ENCODE results near the gene SLC38A10. TPM values are rescaled to one million over a fixed set of nuclear protein-coding genes. Genes with fewer than 3 reads are reported as not detected.

The SLC38A10 gene
- polyA plus RNA-seq, 4 donors: 55.3 to 72.5 (median 58.5) TPM

GRCh38 chr17:81218459-81218858 is 76.6 kb downstream of the SLC38A10 start:
- no peak for DNase-seq (ENCODE audit: low read depth in 4 of 4, low spot score in 3 of 4)

DNA sequence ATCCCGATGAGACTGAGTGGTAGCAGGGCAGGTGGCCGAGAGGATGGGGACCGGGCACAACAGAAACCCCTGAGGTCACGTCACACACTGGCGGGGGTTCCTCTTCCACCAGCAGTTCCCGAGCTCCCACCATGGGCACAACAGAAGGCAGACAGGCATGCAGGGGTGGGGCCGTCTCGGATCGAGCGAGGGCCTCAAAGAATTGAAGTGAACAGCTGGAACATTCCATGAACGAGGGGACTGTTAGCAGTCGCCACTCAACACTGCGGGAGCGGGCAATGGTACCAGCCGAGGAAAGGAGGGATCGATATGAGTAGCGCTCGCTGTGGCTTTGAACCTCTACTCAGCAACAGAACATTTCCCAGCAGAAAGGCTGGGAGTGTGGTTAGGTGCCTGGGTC is 77.6 kb downstream of the SLC38A10 start:
- DNase-seq (ENCODE audit: low read depth in 4 of 4, low spot score in 3 of 4): no peak

DNA sequence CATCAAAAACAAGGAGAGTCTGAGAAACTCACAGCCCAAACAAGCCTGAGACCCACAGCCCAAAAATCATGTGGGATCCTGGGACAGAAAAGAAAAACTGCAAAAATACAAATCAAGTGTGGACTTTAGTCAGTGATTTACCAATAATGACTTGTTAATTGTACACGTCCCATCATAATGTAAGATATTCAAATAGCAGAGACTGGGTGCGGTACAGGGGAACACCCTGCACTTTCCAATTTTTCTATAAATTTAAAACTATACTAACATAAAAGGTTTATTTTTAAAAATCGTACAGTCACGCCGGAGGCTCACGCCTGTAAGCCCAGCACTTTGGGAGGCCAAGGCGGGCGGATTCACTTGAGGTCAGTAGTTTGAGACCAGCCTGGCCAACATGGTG is 81.1 kb downstream of the SLC38A10 start:
- DNase-seq (ENCODE audit: low read depth in 4 of 4, low spot score in 3 of 4): no peak

DNA sequence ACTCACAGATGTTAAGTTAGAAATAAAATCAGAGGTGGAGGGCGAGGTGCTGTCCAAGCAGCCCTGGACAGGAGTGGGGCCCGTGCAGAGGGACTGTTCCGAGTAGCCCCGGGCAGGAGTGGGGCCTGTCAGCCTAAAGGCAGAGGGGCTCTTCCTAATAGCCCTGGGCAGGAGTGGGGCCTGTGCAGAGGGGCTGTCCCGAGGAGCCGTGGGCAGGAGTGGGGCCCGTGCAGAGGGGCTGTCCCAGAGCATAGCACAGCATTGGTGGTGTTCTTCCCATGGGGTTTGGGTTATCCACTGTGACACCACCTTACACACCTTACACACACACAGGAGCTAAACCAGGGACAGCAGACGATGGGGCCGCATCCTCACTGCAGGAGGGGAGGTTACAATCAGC is 82.7 kb downstream of the SLC38A10 start:
- DNase-seq (ENCODE audit: low read depth in 4 of 4, low spot score in 3 of 4): no peak

GRCh38 chr17:81210868-81211267 is 84.2 kb downstream of the SLC38A10 start:
- no peak for DNase-seq (ENCODE audit: low read depth in 4 of 4, low spot score in 3 of 4)

DNA sequence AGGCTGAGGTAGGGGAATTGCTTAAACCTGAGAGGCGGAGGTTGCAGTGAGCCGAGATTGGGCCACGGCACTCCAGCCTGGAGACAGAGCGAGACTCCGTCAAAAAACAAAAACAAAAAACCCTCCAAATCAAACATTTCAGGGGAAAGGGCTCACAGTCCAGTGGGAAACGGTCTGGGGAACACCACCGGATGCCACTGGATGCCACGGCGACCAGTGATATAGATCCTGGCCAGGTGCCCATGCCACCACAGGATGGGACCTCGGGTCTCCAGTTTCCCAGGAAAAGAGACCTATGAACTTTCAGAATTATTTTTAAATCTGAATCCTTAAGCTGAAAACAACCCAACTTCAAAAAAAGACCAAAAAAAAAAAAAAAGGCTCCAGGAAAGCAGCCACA is 84.6 kb downstream of the SLC38A10 start:
- DNase-seq (ENCODE audit: low read depth in 4 of 4, low spot score in 3 of 4): no peak

DNA sequence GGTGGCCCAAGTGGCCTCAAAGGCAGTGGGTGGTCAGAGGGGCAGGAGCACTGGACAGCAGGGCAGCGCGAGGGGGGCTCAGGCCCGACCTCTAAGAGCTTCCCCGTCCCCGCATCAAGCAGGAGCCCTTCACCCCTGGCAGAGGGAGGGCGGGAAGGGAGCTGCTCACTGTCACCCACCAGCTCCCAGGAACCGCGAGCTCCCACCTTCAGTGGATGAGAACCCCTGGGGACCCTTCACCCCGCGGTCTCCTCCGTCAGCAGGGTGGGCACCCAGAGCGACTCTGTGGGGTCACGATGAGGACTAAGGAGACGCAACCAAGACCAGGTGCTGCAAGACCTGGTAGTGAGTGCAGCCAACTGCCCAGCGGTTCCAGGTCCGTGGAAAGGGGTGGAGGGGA is 86.0 kb downstream of the SLC38A10 start:
- DNase-seq (ENCODE audit: low read depth in 4 of 4, low spot score in 3 of 4): no peak

DNA sequence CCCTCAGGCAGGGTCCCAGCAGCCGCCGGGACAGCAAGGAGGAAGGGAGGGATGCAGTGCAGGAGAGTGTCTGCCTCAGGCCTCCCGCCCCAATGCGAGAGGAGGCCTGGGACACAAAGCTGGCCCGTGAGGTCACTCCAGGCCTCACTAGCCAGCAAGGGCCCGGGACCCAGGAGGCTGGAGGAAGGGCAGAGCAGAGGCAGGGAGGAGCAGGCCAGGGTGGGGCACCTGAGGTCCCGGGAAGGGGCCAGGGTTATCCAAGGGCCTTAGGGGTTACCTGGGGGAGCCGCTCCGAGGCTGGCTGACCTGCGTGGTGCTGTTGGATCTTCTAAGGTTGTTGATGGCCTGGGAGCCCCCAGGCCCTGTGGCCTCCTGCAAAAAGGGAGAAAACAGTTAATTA is 86.5 kb downstream of the SLC38A10 start:
- DNase-seq (ENCODE audit: low read depth in 4 of 4, low spot score in 3 of 4): no peak

DNA sequence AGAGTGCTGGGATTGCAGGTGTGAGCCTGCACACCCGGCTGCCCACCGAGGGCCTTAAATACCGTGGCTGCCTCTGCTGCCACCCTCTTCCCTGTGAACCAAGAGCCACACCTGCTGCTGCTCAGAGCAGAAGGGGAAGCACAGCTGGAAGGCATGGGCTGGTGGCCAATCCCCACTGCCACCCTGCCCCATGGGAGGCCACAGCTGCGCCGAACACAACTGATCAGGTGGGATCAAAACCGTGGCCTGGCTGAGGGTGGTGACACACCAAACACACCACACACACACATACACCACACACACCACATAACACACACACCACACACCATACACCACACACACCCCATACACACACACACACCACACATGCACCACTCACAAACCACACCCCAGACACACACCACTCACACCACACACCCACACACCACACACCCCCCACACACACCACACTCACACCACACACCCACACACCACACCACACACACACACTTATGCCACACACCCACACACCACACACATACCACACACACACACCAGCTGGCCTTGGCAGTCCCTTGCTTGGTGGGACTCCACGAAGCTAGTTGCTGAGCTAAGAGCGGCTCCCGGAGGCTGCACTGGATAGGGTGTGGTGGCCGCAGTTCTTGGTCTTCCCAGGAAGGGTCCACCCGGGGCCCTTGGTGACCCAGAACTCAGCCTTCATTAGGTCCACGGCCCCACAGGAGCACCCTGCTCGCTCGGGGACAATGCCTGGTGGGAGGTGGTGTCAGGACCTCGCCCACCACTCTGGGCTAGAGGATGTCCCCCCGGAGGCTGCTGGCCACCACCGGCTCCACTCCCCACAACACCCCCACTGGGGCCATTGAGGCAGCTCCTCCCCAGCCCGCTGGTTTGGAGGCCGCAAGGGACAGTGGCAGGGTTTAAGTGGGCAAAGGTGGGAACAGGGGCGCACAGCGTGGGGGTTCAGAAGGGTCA is 87.2 kb downstream of the SLC38A10 start:
- no peak for DNase-seq (ENCODE audit: low read depth in 4 of 4, low spot score in 3 of 4)

DNA sequence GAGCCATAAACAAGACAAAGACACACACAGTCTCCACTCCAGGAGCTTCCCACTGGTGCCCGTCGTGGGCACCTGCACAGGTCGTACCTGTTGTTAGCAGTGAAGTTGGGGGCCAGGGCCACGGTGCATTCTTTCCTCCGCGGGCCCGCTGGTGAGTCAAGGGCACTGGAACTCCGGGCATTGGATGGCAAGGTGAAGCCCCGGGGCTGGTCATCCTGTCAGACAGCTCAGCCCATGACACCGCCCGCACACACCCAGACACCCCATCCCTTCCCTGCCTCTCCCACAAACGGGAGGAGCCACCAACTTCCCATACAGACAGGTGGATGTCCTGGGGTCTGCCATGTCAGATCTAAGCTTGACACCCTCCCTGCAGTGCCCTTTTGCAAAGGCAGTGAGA is 88.5 kb downstream of the SLC38A10 start:
- no peak for DNase-seq (ENCODE audit: low read depth in 4 of 4, low spot score in 3 of 4)

- DNase-seq (ENCODE audit: low read depth in 4 of 4, low spot score in 3 of 4): no peak
Observed at GRCh38 chr17:81206166-81206565, 88.9 kb downstream of the SLC38A10 start.

DNA sequence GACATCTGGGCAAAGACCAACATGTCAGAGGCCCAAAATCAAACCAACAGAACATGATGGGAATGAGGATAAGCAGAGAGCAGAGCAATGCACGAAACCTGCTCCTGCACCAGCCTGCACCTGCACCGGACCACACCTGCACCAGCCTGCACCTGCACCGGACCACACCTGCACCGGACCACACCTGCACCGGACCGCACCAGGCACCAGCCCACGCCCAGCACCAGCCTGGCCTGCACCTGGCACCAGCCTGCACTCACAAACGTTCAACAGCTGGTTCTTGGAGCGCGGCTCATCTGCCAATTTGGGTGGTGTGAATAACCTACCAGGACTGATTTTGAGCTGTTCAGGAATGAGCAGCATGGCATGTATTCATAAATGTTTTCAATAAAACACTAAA is 90.5 kb downstream of the SLC38A10 start:
- DNase-seq (ENCODE audit: low read depth in 4 of 4, low spot score in 3 of 4): no peak

DNA sequence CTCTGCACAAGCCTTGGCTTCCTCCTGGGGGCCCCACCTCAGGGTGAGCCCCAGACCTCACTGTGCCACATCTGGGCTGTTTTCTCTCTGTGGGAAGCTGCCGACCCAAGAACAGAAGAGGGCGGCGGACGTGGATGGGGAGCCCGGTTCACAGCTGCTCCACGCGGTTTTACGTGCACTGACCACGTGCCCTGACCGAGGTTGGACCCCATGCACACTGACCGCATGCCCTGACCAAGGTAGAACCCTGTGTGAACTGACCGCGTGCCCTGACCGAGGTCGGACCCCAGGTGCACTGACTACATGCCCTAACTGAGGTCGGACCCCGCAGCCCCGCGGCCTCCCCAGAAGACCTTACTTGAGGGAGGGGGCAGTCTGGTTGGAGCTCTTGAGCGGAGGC is 92.0 kb downstream of the SLC38A10 start:
- DNase-seq (ENCODE audit: low read depth in 4 of 4, low spot score in 3 of 4): no peak

GRCh38 chr17:81202318-81202717 is 92.8 kb downstream of the SLC38A10 start:
- no peak for DNase-seq (ENCODE audit: low read depth in 4 of 4, low spot score in 3 of 4)

- DNase-seq (ENCODE audit: low read depth in 4 of 4, low spot score in 3 of 4): no peak
Observed at GRCh38 chr17:81200695-81201580, 94.2 kb downstream of the SLC38A10 start.

DNA sequence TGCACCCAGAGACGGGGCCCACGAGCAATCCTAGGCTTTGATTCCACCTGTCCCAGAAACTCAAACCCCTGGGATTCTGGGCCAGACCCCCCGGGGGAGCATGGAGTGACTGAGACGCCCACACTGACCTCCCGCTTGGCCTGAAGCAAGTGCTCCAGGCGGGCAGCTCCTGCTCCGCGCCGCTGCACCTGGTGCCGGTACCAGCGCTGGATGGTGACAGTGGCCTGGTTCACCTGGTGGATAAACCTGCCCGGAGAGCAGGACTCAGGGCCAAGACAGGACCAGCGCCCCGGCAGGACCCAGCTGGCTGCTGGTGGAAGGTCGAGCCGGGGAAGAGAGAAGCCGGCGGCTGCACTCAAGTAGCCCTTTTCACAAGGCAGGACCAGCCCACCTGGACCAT is 94.9 kb downstream of the SLC38A10 start:
- DNase-seq (ENCODE audit: low read depth in 4 of 4, low spot score in 3 of 4): no peak

DNA sequence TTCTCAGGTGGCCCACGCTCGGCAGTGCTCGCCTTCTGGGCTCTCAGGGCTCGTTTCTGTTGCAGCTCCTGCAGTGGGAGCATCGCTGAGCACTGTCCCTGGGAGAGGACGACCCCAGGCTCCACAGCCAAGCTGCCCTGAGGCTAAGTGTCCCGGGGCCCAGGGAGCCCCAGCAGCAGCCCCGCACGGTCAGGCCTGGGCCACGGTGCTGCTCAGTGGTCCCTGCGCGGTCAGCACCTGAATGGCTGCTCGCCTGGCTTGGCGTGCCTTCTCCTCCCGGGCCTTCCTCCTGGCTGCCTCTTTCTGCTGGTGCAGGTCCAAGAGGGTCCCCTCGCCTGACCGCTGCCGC is 95.7 kb downstream of the SLC38A10 start:
- no peak for DNase-seq (ENCODE audit: low read depth in 4 of 4, low spot score in 3 of 4)

DNA sequence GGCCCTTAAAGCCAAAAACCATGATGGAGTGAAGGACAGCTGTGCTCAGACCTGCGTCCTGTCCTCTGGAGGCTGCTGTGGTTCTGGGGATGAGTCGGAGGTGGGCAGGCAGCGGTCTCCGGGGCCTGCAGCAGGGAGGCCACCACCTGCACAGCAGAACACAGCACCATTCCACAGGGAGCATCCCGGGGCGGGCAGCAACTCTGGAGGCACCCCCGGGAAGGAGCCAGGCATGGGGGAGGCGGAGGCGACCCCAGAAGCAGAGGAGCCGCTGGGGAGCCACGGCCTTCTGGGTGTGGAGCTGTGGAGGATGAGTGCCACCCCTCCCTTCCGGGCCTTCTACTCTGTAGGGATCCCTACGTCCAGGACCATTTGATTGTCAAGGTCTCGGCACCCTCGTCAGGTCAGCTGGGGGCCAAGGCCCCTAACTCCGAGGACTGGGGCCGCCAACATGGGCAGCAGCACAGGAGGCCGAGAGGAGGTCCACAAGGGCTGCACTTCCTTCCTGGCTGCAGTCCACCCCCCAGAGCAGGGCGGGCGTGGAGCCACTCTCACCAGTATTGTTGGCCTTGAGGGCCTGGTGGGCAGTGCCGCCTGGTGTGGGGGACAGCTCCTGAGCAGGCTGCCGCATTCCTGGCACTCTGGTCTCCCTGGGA is 96.2 kb downstream of the SLC38A10 start:
- no peak for DNase-seq (ENCODE audit: low read depth in 4 of 4, low spot score in 3 of 4)

- no peak for DNase-seq (ENCODE audit: low read depth in 4 of 4, low spot score in 3 of 4)
Observed at GRCh38 chr17:81197831-81198490, 97.1 kb downstream of the SLC38A10 start.

- no peak for DNase-seq (ENCODE audit: low read depth in 4 of 4, low spot score in 3 of 4)
Observed at GRCh38 chr17:81197409-81197795, 97.7 kb downstream of the SLC38A10 start.

Data from right renal pelvis (tissue), 4 donors.